ENCODE data around the gene CELF2. TPM values are rescaled to one million over a fixed set of nuclear protein-coding genes. Genes with fewer than 3 reads are reported as not detected.

CELF2 gene
- total and polyA plus RNA-seq, 4 donors, result 43.3 to 65.6 (median 50.1) TPM

DNA sequence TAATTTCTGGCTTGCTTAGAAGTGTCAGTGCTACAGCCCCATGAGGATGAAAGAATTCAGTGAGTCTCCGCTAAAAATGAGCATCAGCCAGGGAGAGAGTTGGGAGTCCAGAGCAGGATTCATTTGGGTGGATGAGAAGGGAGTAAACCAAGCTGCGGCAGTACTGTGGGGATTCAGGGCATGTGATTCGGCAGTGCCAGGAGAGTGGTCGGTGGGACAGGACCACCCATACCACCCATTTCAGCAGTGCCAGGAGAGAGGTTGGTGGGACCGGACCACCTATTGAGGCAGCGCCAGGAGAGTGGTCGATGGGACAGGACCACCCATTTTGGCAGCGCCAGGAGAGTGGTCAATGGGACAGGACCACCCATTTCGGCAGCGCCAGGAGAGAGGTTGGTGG is 144.2 kb downstream of the CELF2 start:
- no peak for DNase-seq (ENCODE audit: low read depth in 4 of 6, low spot score in 6 of 6)
- Histone ChIP-seq H3K9me3 (ENCODE audit: control insufficient read depth, insufficient read depth, low read length) (no peaks in the 10 kb centered on the region), H3K27ac (ENCODE audit: low read depth, low read length) (no peak overlapping the region), H3K4me3 (ENCODE audit: low read depth, low read length) (no peak overlapping the region), H3K27me3 (ENCODE audit: control insufficient read depth, insufficient read depth, low read length) (no peaks in the 10 kb centered on the region), H3K4me1 (ENCODE audit: control insufficient read depth, insufficient read depth, low read length) (peaks cover 50% of the 10 kb centered on the region), H3K36me3 (ENCODE audit: control insufficient read depth, insufficient read depth, low read length) (no peaks in the 10 kb centered on the region)
- WGBS (ENCODE audit: insufficient coverage), result 98% methylated on average over 7 of the region's 10 CpGs

GRCh38 chr10:11162828-11163599 is 145.3 kb downstream of the CELF2 start:
- H3K4me1 ChIP-seq (ENCODE audit: control insufficient read depth, insufficient read depth, low read length), result peaks cover 46% of the 10 kb centered on the region
- no peaks in the 10 kb centered on the region for H3K27me3 ChIP-seq (ENCODE audit: control insufficient read depth, insufficient read depth, low read length)
- peak overlapping the region; percentile 95 for H3K27ac ChIP-seq (ENCODE audit: low read depth, low read length)

DNA sequence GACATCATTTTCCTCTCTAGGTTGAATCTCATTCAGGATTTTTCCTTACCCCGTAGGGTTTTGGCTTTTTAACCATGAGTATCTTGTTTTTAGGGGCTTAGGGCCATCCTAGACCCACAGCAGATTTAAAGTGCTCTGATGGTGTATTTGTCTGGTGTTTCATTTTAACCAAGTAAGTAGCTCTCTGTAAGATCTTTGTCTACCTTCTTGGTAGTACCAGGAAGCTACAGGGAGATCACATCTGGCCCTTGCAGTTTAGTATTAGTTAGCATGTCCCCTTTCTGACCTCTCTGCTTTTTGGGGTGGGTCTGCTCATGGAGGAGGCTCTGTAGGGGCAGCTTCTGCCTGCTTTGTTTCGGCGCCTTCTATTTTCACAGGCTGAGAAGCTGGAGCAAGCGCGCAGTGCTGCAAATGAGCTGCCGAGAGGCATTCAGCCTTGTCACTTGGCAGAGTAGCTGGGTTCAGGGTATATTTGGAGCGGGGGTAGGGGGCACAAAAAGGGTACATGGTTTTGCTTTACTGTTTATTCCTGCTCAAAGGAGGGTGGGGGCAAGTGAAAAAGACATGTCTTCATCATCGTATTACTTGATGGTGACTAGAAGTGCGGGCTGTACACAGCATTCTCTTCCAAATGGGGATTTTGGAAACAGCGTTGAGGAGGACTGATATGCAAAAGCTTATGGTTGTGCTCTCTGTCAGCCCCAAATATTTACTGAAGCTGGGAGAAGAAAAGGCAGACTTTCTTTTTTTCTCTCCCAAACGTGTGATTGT is 146.3 kb downstream of the CELF2 start:
- H3K27me3 ChIP-seq (ENCODE audit: control insufficient read depth, insufficient read depth, low read length), result no peaks in the 10 kb centered on the region
- peaks cover 3% of the 10 kb centered on the region for H3K36me3 ChIP-seq (ENCODE audit: control insufficient read depth, insufficient read depth, low read length)
- H3K4me1 ChIP-seq (ENCODE audit: control insufficient read depth, insufficient read depth, low read length), result peaks cover 44% of the 10 kb centered on the region
- no peaks in the 10 kb centered on the region for H3K9me3 ChIP-seq (ENCODE audit: control insufficient read depth, insufficient read depth, low read length)
- peak overlapping the region; percentile 95 for H3K27ac ChIP-seq (ENCODE audit: low read depth, low read length)
- 0% methylated on average over 9 of the region's 11 CpGs for WGBS (ENCODE audit: insufficient coverage)
- H3K4me3 ChIP-seq (ENCODE audit: low read depth, low read length), result peak overlapping the region; percentile 75
- peak in 5 of 6 donors; percentile 42 to 89 (median 84) for DNase-seq (ENCODE audit: low read depth in 4 of 6, low spot score in 6 of 6)

More at GRCh38 chr10:11162828-11163599, 145.3 kb downstream of the CELF2 start:
- Histone ChIP-seq H3K36me3 (ENCODE audit: control insufficient read depth, insufficient read depth, low read length) (peaks cover 3% of the 10 kb centered on the region), H3K9me3 (ENCODE audit: control insufficient read depth, insufficient read depth, low read length) (no peaks in the 10 kb centered on the region), H3K4me3 (ENCODE audit: low read depth, low read length) (peak overlapping the region; percentile 75)
- no peak for DNase-seq (ENCODE audit: low read depth in 4 of 6, low spot score in 6 of 6)
- 78% methylated on average over 3 of the region's 10 CpGs for WGBS (ENCODE audit: insufficient coverage)

DNA sequence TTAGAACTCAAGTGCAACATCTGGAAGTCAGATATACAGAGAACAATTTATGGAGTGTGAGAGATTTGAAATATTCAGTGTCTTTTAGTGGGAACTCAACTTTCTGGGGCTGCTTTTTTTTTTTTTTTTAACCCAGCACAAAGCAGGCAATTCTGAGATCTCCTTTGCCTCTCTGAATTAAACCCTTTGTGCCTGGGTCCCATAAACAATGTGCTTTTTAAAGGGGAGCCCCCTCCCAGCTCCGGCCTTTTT is 146.8 kb downstream of the CELF2 start:
- peaks cover 3% of the 10 kb centered on the region for H3K36me3 ChIP-seq (ENCODE audit: control insufficient read depth, insufficient read depth, low read length)
- H3K4me1 ChIP-seq (ENCODE audit: control insufficient read depth, insufficient read depth, low read length), result peaks cover 40% of the 10 kb centered on the region
- no peaks in the 10 kb centered on the region for H3K9me3 ChIP-seq (ENCODE audit: control insufficient read depth, insufficient read depth, low read length)
- no peaks in the 10 kb centered on the region for H3K27me3 ChIP-seq (ENCODE audit: control insufficient read depth, insufficient read depth, low read length)
- peak overlapping the region; percentile 95 for H3K27ac ChIP-seq (ENCODE audit: low read depth, low read length)
- DNase-seq (ENCODE audit: low read depth in 4 of 6, low spot score in 6 of 6), result no peak
- H3K4me3 ChIP-seq (ENCODE audit: low read depth, low read length), result peak overlapping the region; percentile 75
- 5% methylated on average over 1 of the region's 1 CpG for WGBS (ENCODE audit: insufficient coverage)

- peak overlapping the region; percentile 75 for H3K4me3 ChIP-seq (ENCODE audit: low read depth, low read length)
- WGBS (ENCODE audit: insufficient coverage), result 0% methylated on average over 33 of the region's 38 CpGs
- no peaks in the 10 kb centered on the region for H3K27me3 ChIP-seq (ENCODE audit: control insufficient read depth, insufficient read depth, low read length)
- H3K36me3 ChIP-seq (ENCODE audit: control insufficient read depth, insufficient read depth, low read length), result peaks cover 3% of the 10 kb centered on the region
- no peaks in the 10 kb centered on the region for H3K9me3 ChIP-seq (ENCODE audit: control insufficient read depth, insufficient read depth, low read length)
- peak overlapping the region; percentile 95 for H3K27ac ChIP-seq (ENCODE audit: low read depth, low read length)
- H3K4me1 ChIP-seq (ENCODE audit: control insufficient read depth, insufficient read depth, low read length), result peaks cover 35% of the 10 kb centered on the region
- DNase-seq (ENCODE audit: low read depth in 4 of 6, low spot score in 6 of 6), result peak in 5 of 6 donors; percentile 69 to 95 (median 79)
Measured at GRCh38 chr10:11164803-11165590, 147.3 kb downstream of the CELF2 start.

DNA sequence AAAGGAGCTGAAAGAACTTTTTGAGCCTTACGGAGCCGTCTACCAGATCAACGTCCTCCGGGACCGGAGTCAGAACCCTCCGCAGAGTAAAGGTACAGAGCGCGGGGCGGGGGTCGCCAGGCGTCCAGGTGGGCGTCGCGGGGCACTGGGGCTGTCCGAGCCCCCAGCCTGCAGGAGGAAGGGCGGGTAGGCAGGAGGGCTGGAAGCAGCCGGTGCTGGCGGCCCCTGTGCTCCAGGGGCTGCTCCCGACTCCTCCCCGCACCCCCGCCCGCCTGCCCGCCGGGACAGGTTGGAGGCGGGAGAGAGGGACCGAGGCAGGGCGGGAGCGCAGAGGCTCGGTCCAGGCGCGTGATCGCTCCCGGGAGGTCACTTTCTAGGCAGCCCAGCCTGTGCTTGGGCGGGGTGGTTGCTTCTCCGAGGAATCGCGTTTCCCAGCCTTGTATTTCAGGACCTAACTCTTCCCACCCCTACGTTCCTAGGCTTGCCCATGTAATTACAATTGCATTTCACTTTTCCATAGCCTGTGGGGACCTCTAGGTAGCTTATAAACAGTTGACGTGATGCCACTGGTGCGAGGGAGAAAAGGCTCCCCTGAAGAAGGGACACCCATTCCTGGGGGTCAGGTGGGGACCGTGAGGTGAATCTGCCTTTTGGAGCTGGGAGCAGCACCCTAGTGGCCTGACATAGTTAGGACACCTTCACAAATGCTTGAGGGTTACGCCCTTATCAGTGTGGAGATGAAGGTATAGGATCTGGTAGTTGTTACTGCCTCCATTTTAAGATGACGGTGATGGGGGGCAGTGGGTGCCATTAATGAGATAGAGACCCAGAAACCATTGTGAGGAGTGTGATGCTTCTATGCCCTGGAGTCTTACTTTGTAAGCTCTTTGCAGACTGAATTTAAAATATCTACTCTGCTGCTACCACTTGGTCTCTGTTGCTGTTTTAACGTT is 148.2 kb downstream of the CELF2 start:
- peak in 2 of 6 donors; percentile 68 to 77 for DNase-seq (ENCODE audit: low read depth in 4 of 6, low spot score in 6 of 6)
- peaks cover 32% of the 10 kb centered on the region for H3K4me1 ChIP-seq (ENCODE audit: control insufficient read depth, insufficient read depth, low read length)
- peak overlapping the region; percentile 75 for H3K4me3 ChIP-seq (ENCODE audit: low read depth, low read length)
- peaks cover 3% of the 10 kb centered on the region for H3K36me3 ChIP-seq (ENCODE audit: control insufficient read depth, insufficient read depth, low read length)
- no peaks in the 10 kb centered on the region for H3K9me3 ChIP-seq (ENCODE audit: control insufficient read depth, insufficient read depth, low read length)
- H3K27me3 ChIP-seq (ENCODE audit: control insufficient read depth, insufficient read depth, low read length), result no peaks in the 10 kb centered on the region
- peak overlapping the region; percentile 95 for H3K27ac ChIP-seq (ENCODE audit: low read depth, low read length)
- WGBS (ENCODE audit: insufficient coverage), result 2% methylated on average over 42 of the region's 44 CpGs

- no peaks in the 10 kb centered on the region for H3K9me3 ChIP-seq (ENCODE audit: control insufficient read depth, insufficient read depth, low read length)
- H3K4me3 ChIP-seq (ENCODE audit: low read depth, low read length), result peak overlapping the region; percentile 75
- no peaks in the 10 kb centered on the region for H3K27me3 ChIP-seq (ENCODE audit: control insufficient read depth, insufficient read depth, low read length)
- H3K36me3 ChIP-seq (ENCODE audit: control insufficient read depth, insufficient read depth, low read length), result peaks cover 3% of the 10 kb centered on the region
- no CpG with 5 or more reads among the region's 5 CpGs for WGBS (ENCODE audit: insufficient coverage)
- peaks cover 29% of the 10 kb centered on the region for H3K4me1 ChIP-seq (ENCODE audit: control insufficient read depth, insufficient read depth, low read length)
- DNase-seq (ENCODE audit: low read depth in 4 of 6, low spot score in 6 of 6), result no peak
- H3K27ac ChIP-seq (ENCODE audit: low read depth, low read length), result peak overlapping the region; percentile 95
Measured at GRCh38 chr10:11166550-11166949, 148.9 kb downstream of the CELF2 start.

DNA sequence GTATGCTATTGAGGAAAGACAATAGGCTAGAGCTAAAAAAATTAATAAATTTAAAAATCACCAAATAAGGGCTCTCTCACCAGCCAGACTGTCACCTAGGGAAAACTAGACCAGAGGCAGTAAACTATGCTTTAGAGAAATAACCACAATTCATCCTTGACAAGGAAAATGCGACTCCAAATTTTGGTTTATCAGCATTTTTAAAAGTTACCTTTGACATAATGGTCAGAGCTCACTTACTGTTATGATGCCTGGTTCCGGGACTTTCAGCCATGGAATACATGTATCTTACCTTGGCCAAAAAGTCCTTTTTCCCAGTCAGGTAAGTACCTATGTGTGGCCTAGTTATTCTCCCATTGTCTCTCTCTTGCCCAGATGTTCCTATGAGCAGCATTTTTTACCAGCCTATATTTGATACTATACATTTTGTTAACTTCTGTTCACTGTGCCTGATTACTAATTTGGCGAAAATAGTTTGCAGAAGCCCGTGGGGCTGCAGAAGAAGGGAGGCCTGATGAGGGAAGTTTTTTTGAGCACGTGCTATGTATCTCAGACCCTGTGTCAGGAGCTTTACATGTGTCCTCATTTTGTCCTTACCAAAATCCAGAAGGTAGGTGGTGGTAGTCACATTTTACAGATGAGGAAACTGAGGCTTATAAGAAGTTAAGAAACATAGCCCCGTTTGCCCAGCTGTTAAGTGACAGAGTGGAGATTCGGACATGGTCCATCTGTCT is 149.7 kb downstream of the CELF2 start:
- H3K36me3 ChIP-seq (ENCODE audit: control insufficient read depth, insufficient read depth, low read length), result peaks cover 3% of the 10 kb centered on the region
- no peaks in the 10 kb centered on the region for H3K9me3 ChIP-seq (ENCODE audit: control insufficient read depth, insufficient read depth, low read length)
- no peaks in the 10 kb centered on the region for H3K27me3 ChIP-seq (ENCODE audit: control insufficient read depth, insufficient read depth, low read length)
- H3K4me3 ChIP-seq (ENCODE audit: low read depth, low read length), result peak overlapping the region; percentile 75
- no peak for DNase-seq (ENCODE audit: low read depth in 4 of 6, low spot score in 6 of 6)
- no peak overlapping the region for H3K27ac ChIP-seq (ENCODE audit: low read depth, low read length)
- WGBS (ENCODE audit: insufficient coverage), result 74% methylated on average over 4 of the region's 7 CpGs
- H3K4me1 ChIP-seq (ENCODE audit: control insufficient read depth, insufficient read depth, low read length), result peaks cover 25% of the 10 kb centered on the region

Measured in spinal cord (tissue), 10 donors.